Measurements from ENCODE around the gene TPRG1L. TPM values are rescaled to one million over a fixed set of nuclear protein-coding genes. Genes with fewer than 3 reads are reported as not detected.

TPRG1L gene
- total RNA-seq, 1 experiment from 2014 or later = 24.0 TPM

DNA sequence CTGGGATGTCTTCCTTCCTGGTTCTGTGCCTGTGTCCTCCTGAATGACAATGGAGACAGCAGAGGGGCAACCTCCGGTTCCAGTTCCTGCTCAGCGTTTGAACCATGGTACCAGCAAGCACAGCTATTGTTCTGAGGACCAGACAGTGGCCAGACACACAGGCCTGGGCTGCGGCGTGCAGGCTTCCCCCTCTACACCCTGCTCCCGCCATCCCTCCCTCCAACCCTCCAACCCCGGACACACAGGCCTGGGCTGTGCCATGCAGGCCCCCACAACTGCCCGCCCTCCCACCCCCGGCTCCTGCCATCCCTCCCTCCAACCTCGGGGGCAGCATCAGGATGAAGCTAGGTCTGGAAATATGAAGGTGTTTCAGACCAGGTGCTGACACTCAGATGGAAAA lies 8.0 kb upstream of the TPRG1L start:
- H3K4me2 ChIP-seq (ENCODE audit: insufficient read depth, insufficient read length, low read length) = no peak overlapping the region
- no peaks in the 10 kb centered on the region for H3K9me3 ChIP-seq (ENCODE audit: control insufficient read depth, low read depth, low read length)
- H2BK5ac ChIP-seq (ENCODE audit: insufficient read length, low read length) = no peak overlapping the region
- no peak overlapping the region for H3T11ph ChIP-seq (ENCODE audit: low read length)
- no peak for DNase-seq
- WGBS (ENCODE audit: extremely low coverage, insufficient read length, low lambda C conversion rate) = no CpG with 5 or more reads among the region's 9 CpGs
- H3K18ac ChIP-seq (ENCODE audit: insufficient read length, low read depth, low read length) = no peak overlapping the region
- no peak overlapping the region for H3K27ac Mint-ChIP-seq
- H3K4me3 Mint-ChIP-seq = no peak overlapping the region
- TF ChIP-seq, protein P1, sequence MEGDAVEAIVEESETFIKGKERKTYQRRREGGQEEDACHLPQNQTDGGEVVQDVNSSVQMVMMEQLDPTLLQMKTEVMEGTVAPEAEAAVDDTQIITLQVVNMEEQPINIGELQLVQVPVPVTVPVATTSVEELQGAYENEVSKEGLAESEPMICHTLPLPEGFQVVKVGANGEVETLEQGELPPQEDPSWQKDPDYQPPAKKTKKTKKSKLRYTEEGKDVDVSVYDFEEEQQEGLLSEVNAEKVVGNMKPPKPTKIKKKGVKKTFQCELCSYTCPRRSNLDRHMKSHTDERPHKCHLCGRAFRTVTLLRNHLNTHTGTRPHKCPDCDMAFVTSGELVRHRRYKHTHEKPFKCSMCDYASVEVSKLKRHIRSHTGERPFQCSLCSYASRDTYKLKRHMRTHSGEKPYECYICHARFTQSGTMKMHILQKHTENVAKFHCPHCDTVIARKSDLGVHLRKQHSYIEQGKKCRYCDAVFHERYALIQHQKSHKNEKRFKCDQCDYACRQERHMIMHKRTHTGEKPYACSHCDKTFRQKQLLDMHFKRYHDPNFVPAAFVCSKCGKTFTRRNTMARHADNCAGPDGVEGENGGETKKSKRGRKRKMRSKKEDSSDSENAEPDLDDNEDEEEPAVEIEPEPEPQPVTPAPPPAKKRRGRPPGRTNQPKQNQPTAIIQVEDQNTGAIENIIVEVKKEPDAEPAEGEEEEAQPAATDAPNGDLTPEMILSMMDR (conservative IDR thresholded peaks at IDR 0.05) = no peak
- H2BK20ac ChIP-seq (ENCODE audit: low read depth, low read length, poor library complexity, severe bottlenecking) = no peak overlapping the region
- H3K9me3 Mint-ChIP-seq = no peaks in the 10 kb centered on the region; a peak in 1 of 5 replicates
- no peak overlapping the region for H3K9ac ChIP-seq (ENCODE audit: extremely low read depth, insufficient read length, low read length)
- no peak overlapping the region for H2AFZ ChIP-seq (ENCODE audit: low read length)
- no peaks in the 10 kb centered on the region; the same call in 1 of the 2 replicates for H3K27me3 ChIP-seq (ENCODE audit: insufficient read depth, low read length)
- no peak overlapping the region for H2AK5ac ChIP-seq (ENCODE audit: insufficient read length, low read length)
- no peak overlapping the region for H3K56ac ChIP-seq (ENCODE audit: insufficient read length, low read depth, low read length)
- peaks cover 34% of the 10 kb centered on the region for H3K27me3 Mint-ChIP-seq (ENCODE audit: low read depth)
- no peak overlapping the region for H2BK12ac ChIP-seq (ENCODE audit: insufficient read length, low read depth, low read length)
- H4K20me1 ChIP-seq (ENCODE audit: control insufficient read depth, insufficient read depth, insufficient read length) = no peaks in the 10 kb centered on the region
- H3K4ac ChIP-seq (ENCODE audit: low read depth, low read length) = no peak overlapping the region
- H3K4me1 ChIP-seq (ENCODE audit: insufficient read depth, low read length) = no peaks in the 10 kb centered on the region; the same call in 1 of the 2 replicates
- no peak overlapping the region for H2BK120ac ChIP-seq (ENCODE audit: low read depth, low read length, poor library complexity, severe bottlenecking)
- no peak overlapping the region for H4K5ac ChIP-seq (ENCODE audit: insufficient read length, low read depth, low read length)
- H2BK15ac ChIP-seq (ENCODE audit: low read depth, low read length) = no peak overlapping the region
- H3K27ac ChIP-seq (ENCODE audit: insufficient read length, low read depth, low read length) = no peak overlapping the region
- no peaks in the 10 kb centered on the region for H3K79me1 ChIP-seq (ENCODE audit: insufficient read depth, low read depth, low read length, poor library complexity, severe bottlenecking)
- no peaks in the 10 kb centered on the region for H3K23me2 ChIP-seq (ENCODE audit: insufficient read length, low read depth, low read length, poor library complexity, severe bottlenecking)
- no peak overlapping the region for H4K8ac ChIP-seq (replicated peaks; ENCODE audit: insufficient read length, low read depth, low read length)
- no peaks in the 10 kb centered on the region for H3K79me2 ChIP-seq (ENCODE audit: insufficient read depth, low read length)
- no peak overlapping the region for H4K91ac ChIP-seq (ENCODE audit: insufficient read length, low read depth, low read length)
- H3K23ac ChIP-seq (ENCODE audit: insufficient read length, low read depth, low read length) = no peak overlapping the region
- peaks cover 33 to 38% of the 10 kb centered on the region in 2 experiments for H3K4me1 Mint-ChIP-seq
- H3K36me3 Mint-ChIP-seq (ENCODE audit: insufficient read depth in 1 of 3, low read depth in 3 of 3) = no peaks in the 10 kb centered on the region
- no peak overlapping the region for H3K14ac ChIP-seq (ENCODE audit: insufficient read depth, low read length)

Data from H9 (cell line).